GM18519 (cell line): ENCODE results near the gene ATRN.
"Not testable (repeated sequence)": the region's sequence is repeated elsewhere in the genome, so short reads cannot be mapped to it uniquely, and the experiment has no call there.

ENCODE experiments used
- ATAC-seq: cut with Tn5 transposase; IDR thresholded peaks from one replicate; pipeline ENCODE4 v1.9.1; 2021; ENCODE audit warnings: mild to moderate bottlenecking, moderate library complexity; ENCODE audit not compliant: unreplicated experiment, low FRiP score

The ATRN gene

GRCh38 chr20:3560162-3560561 lies 89.3 kb downstream of the ATRN start:
- no peak for ATAC-seq

GRCh38 chr20:3560578-3560977 lies 89.8 kb downstream of the ATRN start:
- no peak for ATAC-seq

DNA sequence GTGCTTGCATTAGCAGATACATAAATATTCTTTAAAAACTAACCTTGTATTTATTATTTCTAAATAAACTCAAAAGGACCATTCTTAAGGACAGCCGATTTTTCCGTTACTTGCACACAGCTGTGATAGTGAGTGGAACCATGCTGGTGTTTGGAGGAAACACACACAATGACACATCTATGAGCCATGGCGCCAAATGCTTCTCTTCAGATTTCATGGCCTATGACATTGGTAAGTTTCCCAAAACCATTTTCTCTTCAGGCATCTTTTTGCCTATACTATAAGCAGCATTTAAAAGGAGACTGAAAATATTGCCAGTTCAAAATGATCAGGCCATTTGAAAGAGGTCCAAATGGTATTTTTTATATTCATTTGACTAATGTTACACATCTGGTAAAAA lies 92.3 kb downstream of the ATRN start:
- ATAC-seq = no peak

- ATAC-seq = no peak
Observed at GRCh38 chr20:3563548-3564177, 92.8 kb downstream of the ATRN start.

GRCh38 chr20:3565851-3566250 lies 95.0 kb downstream of the ATRN start:
- ATAC-seq = no peak

- ATAC-seq = no peak
Observed at GRCh38 chr20:3572151-3572550, 101.3 kb downstream of the ATRN start.

GRCh38 chr20:3576363-3576762 lies 105.5 kb downstream of the ATRN start:
- no peak for ATAC-seq

GRCh38 chr20:3577366-3577765 lies 106.5 kb downstream of the ATRN start:
- ATAC-seq = no peak

GRCh38 chr20:3580412-3580811 lies 109.6 kb downstream of the ATRN start:
- no peak for ATAC-seq

DNA sequence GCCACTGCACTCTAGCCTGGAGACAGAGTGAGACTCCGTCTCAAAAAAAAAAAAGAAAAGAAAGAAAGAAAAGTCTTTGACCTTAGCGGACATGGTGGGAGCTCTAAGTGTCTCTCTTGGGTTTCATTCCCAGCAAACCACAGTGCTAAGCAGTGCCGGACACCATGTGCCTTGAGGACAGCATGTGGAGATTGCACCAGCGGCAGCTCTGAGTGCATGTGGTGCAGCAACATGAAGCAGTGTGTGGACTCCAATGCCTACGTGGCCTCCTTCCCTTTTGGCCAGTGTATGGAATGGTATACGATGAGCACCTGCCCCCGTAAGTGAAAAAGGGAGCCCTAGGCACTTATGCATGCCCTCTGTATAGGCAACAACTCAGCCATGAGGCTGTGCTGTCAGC lies 112.9 kb downstream of the ATRN start:
- no peak for ATAC-seq

GRCh38 chr20:3586093-3586492 lies 115.3 kb downstream of the ATRN start:
- ATAC-seq = no peak

- ATAC-seq = no peak
Observed at GRCh38 chr20:3590164-3590563, 119.3 kb downstream of the ATRN start.

DNA sequence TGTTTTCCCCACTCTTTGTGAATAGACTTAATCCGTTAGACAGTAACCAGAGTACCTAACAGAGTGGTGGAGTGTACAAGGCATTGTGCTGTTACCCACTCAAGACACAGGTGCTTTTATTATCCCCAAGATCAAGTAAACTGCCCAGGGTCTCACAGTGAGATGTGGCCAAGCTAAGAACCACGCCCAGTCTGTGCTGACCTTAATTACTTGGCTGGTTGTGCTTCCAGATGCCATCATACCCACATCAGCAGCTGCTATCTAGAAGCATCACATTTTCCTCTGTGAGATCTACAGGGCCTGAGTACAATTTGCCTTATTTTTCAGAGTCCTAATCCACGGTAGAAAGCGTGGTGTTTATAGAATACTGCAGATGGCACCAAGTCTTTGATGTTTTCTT lies 122.1 kb downstream of the ATRN start:
- ATAC-seq = no peak

- ATAC-seq = no peak
Observed at GRCh38 chr20:3595541-3595940, 124.7 kb downstream of the ATRN start.

- ATAC-seq = no peak
Observed at GRCh38 chr20:3603108-3603507, 132.3 kb downstream of the ATRN start.

DNA sequence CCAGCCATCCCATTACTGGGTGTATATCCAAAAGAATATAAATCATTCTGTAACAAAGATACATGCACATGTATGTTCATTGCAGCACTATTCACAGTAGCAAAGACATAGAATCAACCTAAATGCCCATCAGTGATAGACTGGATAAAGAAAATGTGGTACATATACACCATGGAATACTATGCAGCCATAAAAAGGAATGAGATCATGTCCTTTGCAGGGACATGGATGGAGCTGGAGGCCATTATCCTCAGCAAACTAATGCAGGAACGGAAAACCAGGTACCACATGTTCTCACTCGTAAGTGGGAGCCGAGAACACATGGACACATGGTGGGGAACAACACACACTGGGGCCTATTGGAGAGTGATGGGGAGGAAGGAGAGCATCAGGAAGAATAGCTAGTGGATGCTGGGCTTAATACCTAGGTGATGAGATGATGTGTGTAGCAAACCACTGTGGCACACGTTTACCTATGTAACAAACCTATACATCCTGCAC lies 134.6 kb downstream of the ATRN start:
- not testable (repeated sequence) for ATAC-seq

DNA sequence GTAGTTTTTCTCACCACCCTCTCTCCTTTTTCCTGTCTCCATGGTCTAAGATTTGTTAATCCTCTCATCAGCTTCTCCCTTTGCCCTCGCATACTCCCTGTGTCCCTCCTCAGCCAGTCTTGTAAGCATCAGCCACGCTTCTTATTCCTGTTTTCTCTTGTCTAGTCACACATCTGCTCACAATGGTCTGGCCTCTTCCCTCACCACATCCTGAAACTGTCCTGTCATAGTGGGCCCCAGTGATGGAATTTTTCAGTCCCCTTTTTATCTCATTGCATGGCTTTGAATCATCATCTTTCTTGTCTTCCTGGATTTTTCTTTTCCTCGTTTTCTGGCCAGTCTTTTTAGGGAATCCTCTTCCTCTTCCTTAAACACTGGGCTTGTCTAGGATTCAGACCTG lies 135.2 kb downstream of the ATRN start:
- no peak for ATAC-seq

GRCh38 chr20:3611901-3612300 lies 141.1 kb downstream of the ATRN start:
- ATAC-seq = no peak

DNA sequence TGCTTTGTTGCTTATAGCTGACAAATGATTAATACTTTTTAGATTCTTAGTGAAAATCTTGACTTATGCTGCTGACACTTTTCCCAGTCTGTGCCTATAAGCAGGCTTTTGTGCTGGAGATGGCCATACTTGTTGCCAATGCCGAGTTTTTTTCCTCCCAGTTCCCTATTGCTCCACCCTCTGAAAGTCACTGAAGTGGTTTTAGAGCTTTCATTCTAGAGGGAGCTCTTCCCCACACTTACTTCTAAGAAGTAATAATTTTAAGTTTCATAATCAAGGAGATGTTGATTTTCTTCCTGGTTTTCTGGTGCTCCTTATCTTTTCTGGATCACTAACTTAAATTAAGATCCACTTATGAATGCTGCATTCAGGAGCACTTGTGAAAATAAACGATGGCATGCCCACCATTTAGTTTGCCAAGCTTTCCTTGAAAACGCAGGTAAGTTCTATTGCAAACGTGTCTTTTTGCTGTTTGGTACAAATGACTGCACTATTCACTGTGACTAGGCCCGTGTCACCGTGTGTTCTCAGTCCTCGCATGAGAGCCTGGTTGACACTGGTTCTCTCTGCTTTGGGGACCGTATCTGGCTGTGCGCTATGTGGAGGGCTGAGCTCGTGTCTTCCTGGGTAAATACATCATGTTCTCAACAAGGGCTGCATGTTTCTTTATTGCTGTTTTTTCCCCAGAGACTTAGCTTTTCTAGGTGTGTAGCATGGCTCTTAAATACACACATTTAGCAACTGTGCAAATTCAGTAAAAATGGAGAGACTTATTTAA lies 142.2 kb downstream of the ATRN start:
- ATAC-seq = no peak

- no peak for ATAC-seq
Observed at GRCh38 chr20:3613821-3614440, 143.1 kb downstream of the ATRN start.

- no peak for ATAC-seq
Observed at GRCh38 chr20:3614466-3614865, 143.6 kb downstream of the ATRN start.
